Loucy (cell line): ENCODE results near the gene RICTOR.
"Not testable (repeated sequence)": the region's sequence is repeated elsewhere in the genome, so short reads cannot be mapped to it uniquely, and the experiment has no call there.

Experiments
- H2AFZ ChIP-seq: fragments of 200-600 bp; sonication (generic); 2 replicates; pipeline ENCODE4 v1.6.0; 2016; ENCODE audit warnings: antibody characterized with exemption, mild to moderate bottlenecking, low read length, moderate library complexity
- H3F3A ChIP-seq: fragments of 200-600 bp; 2 replicates; pipeline ENCODE4 v1.6.0; 2016; ENCODE audit warnings: antibody characterized with exemption, low read depth, mild to moderate bottlenecking
- H3K27me3 ChIP-seq: fragments of 200-600 bp; sonication (generic); 2 replicates; pipeline ENCODE4 v1.6.1; 2014; ENCODE audit warnings: low read length, mild to moderate bottlenecking; ENCODE audit not compliant: insufficient read depth, poor library complexity, severe bottlenecking
- H3K36me3 ChIP-seq: fragments of 200-600 bp; sonication (generic); 2 replicates; pipeline ENCODE4 v1.6.1; 2016; ENCODE audit warnings: low read length; ENCODE audit not compliant: insufficient read depth
- H3K4me1 ChIP-seq: fragments of 200-600 bp; sonication (generic); 2 replicates; pipeline ENCODE4 v1.5.1; 2014; ENCODE audit warnings: low read length, mild to moderate bottlenecking; ENCODE audit not compliant: insufficient read depth, poor library complexity, severe bottlenecking
- H3K4me2 ChIP-seq: fragments of 200-600 bp; sonication (generic); 2 replicates; pipeline ENCODE4 v1.6.0; 2014; ENCODE audit warnings: antibody characterized with exemption, low read length, low read depth, mild to moderate bottlenecking; ENCODE audit not compliant: poor library complexity, severe bottlenecking
- H3K4me3 ChIP-seq: fragments of 200-600 bp; sonication (generic); 2 replicates; pipeline ENCODE4 v1.5.1; 2014; ENCODE audit warnings: low read length, mild to moderate bottlenecking, mixed read lengths; ENCODE audit not compliant: poor library complexity, severe bottlenecking
- H3K79me2 ChIP-seq: fragments of 200-600 bp; sonication (generic); 2 replicates; pipeline ENCODE4 v1.6.1; 2014; ENCODE audit warnings: low read length; ENCODE audit not compliant: insufficient read depth
- H3K9ac ChIP-seq: fragments of 200-600 bp; sonication (generic); 2 replicates; pipeline ENCODE4 v1.6.0; 2014; ENCODE audit warnings: mild to moderate bottlenecking, low read depth, low read length, moderate library complexity; ENCODE audit not compliant: poor library complexity, severe bottlenecking
- H3K9me2 ChIP-seq: fragments of 200-600 bp; sonication (generic); replicated peaks from 2 replicates; pipeline ENCODE4 v1.6.1; 2016; ENCODE audit warnings: low read depth, low read length, mixed read lengths
- H3K9me3 ChIP-seq: fragments of 200-600 bp; sonication (generic); 2 replicates; pipeline ENCODE4 v1.6.1; 2014; ENCODE audit warnings: mild to moderate bottlenecking, antibody characterized with exemption, low read length, low read depth; ENCODE audit not compliant: insufficient read depth
- H4K20me1 ChIP-seq: fragments of 200-600 bp; sonication (generic); 2 replicates; pipeline ENCODE4 v1.6.0; 2014; ENCODE audit warnings: antibody characterized with exemption, low read length, mild to moderate bottlenecking; ENCODE audit not compliant: insufficient read depth, poor library complexity, severe bottlenecking
- EZH2phosphoT487 ChIP-seq: fragments of 200-600 bp; IDR thresholded peaks from 2 replicates; pipeline ENCODE4 v1.6.1; 2018; ENCODE audit warnings: antibody characterized with exemption, mild to moderate bottlenecking, moderate library complexity, borderline replicate concordance
- TF ChIP-seq, protein P1 (sequence below): fragments of 200-600 bp; sonication (generic); conservative IDR thresholded peaks from 2 replicates; pipeline ENCODE4 v1.5.1; 2014; ENCODE audit warnings: mild to moderate bottlenecking, antibody characterized with exemption, low read length

RICTOR gene

DNA sequence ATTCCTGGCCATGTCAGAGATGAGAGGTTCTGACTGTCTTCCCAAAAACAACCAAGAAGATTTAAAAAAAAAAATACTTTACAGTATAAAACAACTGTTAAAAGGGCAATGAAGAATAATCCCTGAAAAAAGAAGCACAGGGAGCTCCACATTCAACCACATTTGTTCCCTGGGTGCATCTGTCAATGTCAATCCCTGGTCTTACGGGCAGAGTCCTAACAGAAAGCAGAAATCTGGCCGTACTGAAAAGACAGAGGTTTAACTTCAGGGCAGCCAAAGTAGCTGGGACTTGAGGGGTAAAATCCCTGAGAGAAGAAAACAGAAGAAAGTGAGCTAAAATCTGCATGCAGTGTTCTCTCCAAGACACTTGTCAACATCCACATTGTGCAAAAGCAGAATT, 76.6 kb downstream of the RICTOR start:
- H3K79me2 ChIP-seq = peaks cover 16% of the 10 kb centered on the region
- no peak overlapping the region for H3K9ac ChIP-seq
- peaks cover 36% of the 10 kb centered on the region; the same call in 1 of the 2 replicates for H3K36me3 ChIP-seq

GRCh38 chr5:38996123-38996522, 78.1 kb downstream of the RICTOR start:
- Histone ChIP-seq H3K9me2 (no peaks in the 10 kb centered on the region), H3K4me2 (no peak overlapping the region), H3K9ac (no peak overlapping the region), H3K36me3 (peaks cover 21% of the 10 kb centered on the region; the same call in 1 of the 2 replicates), H3K9me3 (no peaks in the 10 kb centered on the region), H3F3A (no peaks in the 10 kb centered on the region), H4K20me1 (peaks cover 11% of the 10 kb centered on the region), H2AFZ (no peak overlapping the region), H3K27me3 (no peaks in the 10 kb centered on the region), H3K79me2 (peaks cover 16% of the 10 kb centered on the region), H3K4me1 (no peaks in the 10 kb centered on the region), H3K4me3 (no peak overlapping the region)
- TF ChIP-seq, protein P1, sequence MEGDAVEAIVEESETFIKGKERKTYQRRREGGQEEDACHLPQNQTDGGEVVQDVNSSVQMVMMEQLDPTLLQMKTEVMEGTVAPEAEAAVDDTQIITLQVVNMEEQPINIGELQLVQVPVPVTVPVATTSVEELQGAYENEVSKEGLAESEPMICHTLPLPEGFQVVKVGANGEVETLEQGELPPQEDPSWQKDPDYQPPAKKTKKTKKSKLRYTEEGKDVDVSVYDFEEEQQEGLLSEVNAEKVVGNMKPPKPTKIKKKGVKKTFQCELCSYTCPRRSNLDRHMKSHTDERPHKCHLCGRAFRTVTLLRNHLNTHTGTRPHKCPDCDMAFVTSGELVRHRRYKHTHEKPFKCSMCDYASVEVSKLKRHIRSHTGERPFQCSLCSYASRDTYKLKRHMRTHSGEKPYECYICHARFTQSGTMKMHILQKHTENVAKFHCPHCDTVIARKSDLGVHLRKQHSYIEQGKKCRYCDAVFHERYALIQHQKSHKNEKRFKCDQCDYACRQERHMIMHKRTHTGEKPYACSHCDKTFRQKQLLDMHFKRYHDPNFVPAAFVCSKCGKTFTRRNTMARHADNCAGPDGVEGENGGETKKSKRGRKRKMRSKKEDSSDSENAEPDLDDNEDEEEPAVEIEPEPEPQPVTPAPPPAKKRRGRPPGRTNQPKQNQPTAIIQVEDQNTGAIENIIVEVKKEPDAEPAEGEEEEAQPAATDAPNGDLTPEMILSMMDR = no peak
- TF ChIP-seq EZH2phosphoT487 = no peak

More for the DNA sequence above, 76.6 kb downstream of the RICTOR start:
- no peak for TF ChIP-seq EZH2phosphoT487
- TF ChIP-seq, protein P1 = no peak
- Histone ChIP-seq H3F3A (no peaks in the 10 kb centered on the region), H2AFZ (no peak overlapping the region), H4K20me1 (peaks cover 11% of the 10 kb centered on the region), H3K9me3 (no peaks in the 10 kb centered on the region), H3K4me2 (no peak overlapping the region), H3K27me3 (no peaks in the 10 kb centered on the region), H3K4me3 (no peak overlapping the region), H3K4me1 (no peaks in the 10 kb centered on the region), H3K9me2 (no peaks in the 10 kb centered on the region)

DNA sequence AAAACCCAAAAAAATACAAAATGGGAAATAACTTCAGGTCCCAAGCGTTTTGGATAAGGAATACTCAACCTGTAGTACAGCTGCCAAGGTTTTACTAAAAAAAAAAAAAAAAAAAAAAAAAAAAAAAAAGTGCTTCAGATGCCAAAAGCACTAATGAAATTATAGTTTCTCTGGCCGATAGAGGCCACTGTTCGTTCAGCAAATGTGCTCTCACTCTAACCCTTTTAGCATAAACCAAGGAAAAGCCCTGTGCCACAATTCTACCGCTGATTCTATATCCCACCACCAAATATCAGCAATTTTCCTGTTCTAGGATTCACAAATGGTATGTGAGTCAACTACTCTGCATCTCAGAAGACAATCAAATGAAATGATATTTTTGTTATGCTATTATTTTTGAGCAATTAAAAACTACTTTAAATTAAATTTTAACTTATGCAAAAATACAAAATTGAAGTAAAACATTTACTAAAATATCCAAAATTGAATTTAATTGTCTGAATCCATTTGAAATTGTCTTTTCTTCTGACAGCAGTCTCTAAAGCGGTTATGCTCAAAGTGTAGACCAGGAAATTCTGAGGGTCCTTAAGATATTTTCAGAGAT, 79.8 kb downstream of the RICTOR start:
- TF ChIP-seq, protein P1 = no peak
- no peak for TF ChIP-seq EZH2phosphoT487
- no peaks in the 10 kb centered on the region for H3K27me3 ChIP-seq
- no peak overlapping the region for H3K4me2 ChIP-seq
- peaks cover 16% of the 10 kb centered on the region for H3K79me2 ChIP-seq
- no peaks in the 10 kb centered on the region for H3K9me2 ChIP-seq
- H3K4me3 ChIP-seq = no peak overlapping the region
- no peaks in the 10 kb centered on the region for H3F3A ChIP-seq
- no peaks in the 10 kb centered on the region for H3K9me3 ChIP-seq
- peaks cover 5% of the 10 kb centered on the region for H4K20me1 ChIP-seq
- no peak overlapping the region for H2AFZ ChIP-seq
- H3K4me1 ChIP-seq = no peaks in the 10 kb centered on the region
- H3K9ac ChIP-seq = no peak overlapping the region
- H3K36me3 ChIP-seq = peaks cover 35% of the 10 kb centered on the region

DNA sequence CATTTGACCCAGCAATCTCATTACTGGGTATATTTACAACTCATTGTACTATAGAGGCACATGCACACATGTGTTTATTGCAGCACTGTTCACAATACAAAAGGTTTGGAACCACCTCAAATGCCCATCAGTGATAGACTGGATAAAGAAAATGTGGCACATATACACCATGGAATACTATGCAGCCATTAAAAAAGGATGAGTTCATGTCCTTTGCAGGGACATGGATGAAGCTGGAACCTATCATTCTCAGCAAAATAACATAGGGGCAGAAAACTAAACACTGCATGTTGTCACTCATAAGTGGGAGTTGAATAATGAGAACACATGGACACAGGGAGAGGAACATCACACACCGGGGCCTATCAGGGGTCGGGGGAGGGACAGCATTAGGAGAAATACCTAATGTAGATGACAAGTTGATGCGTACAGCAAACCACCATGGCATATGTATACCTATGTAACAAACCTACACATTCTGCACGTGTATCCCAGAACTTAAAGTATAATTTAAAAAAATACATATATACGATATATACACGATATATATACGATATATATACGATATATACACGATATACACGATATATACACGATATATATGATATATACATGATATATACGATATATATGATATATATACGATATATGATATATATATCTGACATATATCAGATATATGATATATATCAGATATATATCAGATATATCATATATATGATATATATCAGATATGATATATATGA, 84.1 kb downstream of the RICTOR start:
- not testable (repeated sequence) for H3K9me3 ChIP-seq, H2AFZ ChIP-seq, H3F3A ChIP-seq, H3K4me2 ChIP-seq, H3K27me3 ChIP-seq, H3K9me2 ChIP-seq, H3K9ac ChIP-seq, H3K4me1 ChIP-seq, H3K4me3 ChIP-seq, H4K20me1 ChIP-seq, H3K79me2 ChIP-seq
- peaks cover 39% of the 10 kb centered on the region for H3K36me3 ChIP-seq
